OCI-LY3 (cell line): ENCODE measurements around the gene NFIC.
A peak's percentile ranks its signal among the peaks of the same experiment; 100 is the strongest.

Source experiments
- H2AFZ ChIP-seq: fragments of 200-600, 300-600 bp; shearing (Covaris generic); 2 replicates; pipeline ENCODE4 v1.6.0; 2014; ENCODE audit warnings: antibody characterized with exemption, low read depth, low read length
- H3K27ac ChIP-seq: fragments of 200-600, 300-600 bp; sonication (generic); 2 replicates; pipeline ENCODE4 v1.5.1; 2014; ENCODE audit warnings: mild to moderate bottlenecking, low read length, moderate library complexity, mixed read lengths
- H3K27me3 ChIP-seq: fragments of 200-600, 300-600 bp; sonication (generic); 2 replicates; pipeline ENCODE4 v1.6.1; 2014; ENCODE audit warnings: low read depth, low read length, mixed read lengths
- H3K36me3 ChIP-seq: fragments of 200-600, 300-600 bp; sonication (generic); replicated peaks from 2 replicates; pipeline ENCODE3; 2014; ENCODE audit warnings: low read depth, low read length, mixed read lengths
- H3K4me1 ChIP-seq: fragments of 300-600, 200-600 bp; sonication (generic); 2 replicates; pipeline ENCODE4 v1.6.1; 2014; ENCODE audit warnings: low read length, mixed read lengths
- H3K4me2 ChIP-seq: fragments of 200-600, 300-600 bp; sonication (generic); 2 replicates; pipeline ENCODE4 v1.6.1; 2014; ENCODE audit warnings: low read length, mixed read lengths
- H3K4me3 ChIP-seq: fragments of 300-600, 200-600 bp; sonication (generic); 2 replicates; pipeline ENCODE4 v1.5.1; 2014; ENCODE audit warnings: antibody characterized with exemption, mild to moderate bottlenecking, low read length, moderate library complexity
- H3K79me2 ChIP-seq: fragments of 300-600, 200-600 bp; shearing (Covaris generic); 2 replicates; pipeline ENCODE4 v1.6.1; 2014; ENCODE audit warnings: mild to moderate bottlenecking, low read length, mixed read lengths
- H3K9ac ChIP-seq: fragments of 300-600, 200-600 bp; shearing (Covaris generic); 2 replicates; pipeline ENCODE4 v1.6.0; 2014; ENCODE audit warnings: mild to moderate bottlenecking, low read length, moderate library complexity
- H3K9me3 ChIP-seq: fragments of 200-600, 300-600 bp; shearing (Covaris generic); 2 replicates; pipeline ENCODE4 v1.6.1; 2014; ENCODE audit warnings: low read length, mixed read lengths; ENCODE audit not compliant: insufficient read depth
- H4K20me1 ChIP-seq: fragments of 200-600, 300-600 bp; sonication (generic); 2 replicates; pipeline ENCODE4 v1.6.1; 2016; ENCODE audit warnings: low read length, mixed read lengths; ENCODE audit not compliant: insufficient read depth
- CTCF ChIP-seq: fragments of 200-600, 300-600 bp; sonication (generic); IDR thresholded peaks from 2 replicates; pipeline ENCODE4 v1.5.1; 2014; ENCODE audit warnings: antibody characterized with exemption, low read length, low read depth
- EZH2phosphoT487 ChIP-seq: fragments of 200-600 bp; shearing (Covaris generic); IDR thresholded peaks from 2 replicates; pipeline ENCODE4 v1.6.1; 2018; ENCODE audit warnings: antibody characterized with exemption, mixed run types, low read depth

NFIC gene

GRCh38 chr19:3367628-3368440 lies 1.5 kb downstream of the NFIC start:
- Histone ChIP-seq H3K9ac (peak overlapping the region; percentile 99), H3K27ac (peak overlapping the region; percentile 83), H3K4me2 (peak overlapping the region; percentile 98), H3K9me3 (no peaks in the 10 kb centered on the region), H3K4me3 (peak overlapping the region; percentile 90), H3K27me3 (no peaks in the 10 kb centered on the region), H4K20me1 (peaks cover 27% of the 10 kb centered on the region), H3K36me3 (no peaks in the 10 kb centered on the region), H2AFZ (no peak overlapping the region), H3K4me1 (peaks cover 48% of the 10 kb centered on the region), H3K79me2 (peaks cover 84% of the 10 kb centered on the region)
- TF ChIP-seq EZH2phosphoT487 (no peak), CTCF (no peak)

- Histone ChIP-seq H3K79me2 (peaks cover 88% of the 10 kb centered on the region), H4K20me1 (peaks cover 32% of the 10 kb centered on the region), H3K9me3 (no peaks in the 10 kb centered on the region), H2AFZ (no peak overlapping the region), H3K4me1 (peaks cover 48% of the 10 kb centered on the region), H3K9ac (peak overlapping the region; percentile 99), H3K36me3 (no peaks in the 10 kb centered on the region), H3K4me3 (peak overlapping the region; percentile 90), H3K27me3 (no peaks in the 10 kb centered on the region), H3K27ac (peak overlapping the region; percentile 83), H3K4me2 (peak overlapping the region; percentile 98)
- TF ChIP-seq CTCF (no peak), EZH2phosphoT487 (no peak)
Observed at GRCh38 chr19:3368441-3368795, 2.0 kb downstream of the NFIC start.

- TF ChIP-seq EZH2phosphoT487, result no peak
- TF ChIP-seq CTCF, result no peak
- Histone ChIP-seq H2AFZ (no peak overlapping the region), H3K4me3 (peak overlapping the region; percentile 90), H3K4me2 (peak overlapping the region; percentile 98), H3K27me3 (no peaks in the 10 kb centered on the region), H3K79me2 (peaks cover 88% of the 10 kb centered on the region), H4K20me1 (peaks cover 37% of the 10 kb centered on the region), H3K4me1 (peaks cover 48% of the 10 kb centered on the region), H3K36me3 (peaks cover 4% of the 10 kb centered on the region), H3K27ac (peak overlapping the region; percentile 83), H3K9ac (peak overlapping the region; percentile 99), H3K9me3 (no peaks in the 10 kb centered on the region)
Observed at GRCh38 chr19:3368848-3369336, 2.5 kb downstream of the NFIC start.

- H3K36me3 ChIP-seq, result peaks cover 4% of the 10 kb centered on the region
- no peaks in the 10 kb centered on the region for H3K9me3 ChIP-seq
- H3K79me2 ChIP-seq, result peaks cover 94% of the 10 kb centered on the region
- peaks cover 48% of the 10 kb centered on the region for H3K4me1 ChIP-seq
- H3K27me3 ChIP-seq, result no peaks in the 10 kb centered on the region
- peak overlapping the region; percentile 38; the same call in 1 of the 2 replicates for H2AFZ ChIP-seq
- TF ChIP-seq EZH2phosphoT487 (no peak), CTCF (no peak)
- H3K4me2 ChIP-seq, result peak overlapping the region; percentile 98
- peak overlapping the region; percentile 99 for H3K9ac ChIP-seq
- peak overlapping the region; percentile 90 for H3K4me3 ChIP-seq
- peaks cover 44% of the 10 kb centered on the region for H4K20me1 ChIP-seq
- H3K27ac ChIP-seq, result peak overlapping the region; percentile 83
Observed at GRCh38 chr19:3369337-3370213, 3.2 kb downstream of the NFIC start.
